ENCODE results near the gene RGS19.

GRCh38 chr20:64040231-64041039 is 38.9 kb downstream of the RGS19 start:
- TF ChIP-seq CTCF (IDR thresholded peaks at IDR 0.05) (no peak), POLR2A (IDR thresholded peaks at IDR 0.05) (no peak)
